Endothelial cell of umbilical vein (primary cell): ENCODE data around the gene FBN3. TPM values are rescaled to one million over a fixed set of nuclear protein-coding genes. Genes with fewer than 3 reads are reported as not detected.

Experiments used
- BruUV-seq: library from RNA; stranded (reverse); fragments of 400-500 nt; replicated peaks from 2 replicates; lab custom pipeline; 2021; lab: Mats Ljungman, UMichigan
- CTCF ChIA-PET: fragments of 300-600, 350-600 bp; sonication (Branson Sonifier 250); formaldehyde crosslinking; loops from one replicate; lab custom pipeline; 2021; ENCODE audit warnings: antibody characterized with exemption, inconsistent platforms; lab: Charles Lee
- POLR2A ChIA-PET: fragments of 300-600, 350-600 bp; sonication (Branson Sonifier 250); formaldehyde crosslinking; loops from one replicate; lab custom pipeline; 2021; ENCODE audit warnings: antibody characterized with exemption, inconsistent platforms; lab: Charles Lee
- DNase-seq: peaks from one replicate; pipeline ENCODE4 v3.0.0-alpha.2; 2011; ENCODE audit warnings: low read depth, low spot score
- FAIRE-seq: peaks from 2 replicates; lab custom pipeline; 2011; peaks lifted over from hg19 to GRCh38; lab: Jason Lieb, UNC
- H2AFZ ChIP-seq: 2 replicates; pipeline ENCODE4 v1.6.0; 2012; ENCODE audit warnings: low read depth, low read length, control low read depth, inconsistent platforms
- H3K27ac ChIP-seq: 2 replicates; pipeline ENCODE4 v1.5.1; 2011; ENCODE audit warnings: low read depth, mild to moderate bottlenecking, control low read depth, low read length, moderate library complexity; ENCODE audit not compliant: insufficient read depth
- H3K27me3 ChIP-seq, 2 experiments: 2 replicates each; pipeline versions ENCODE4 v1.6.0 to v1.6.1; 2011; ENCODE audit warnings: low read length in 2 of 2, mixed read lengths in 1 of 2; ENCODE audit not compliant: control insufficient read depth in 2 of 2, insufficient read depth in 2 of 2
- H3K36me3 ChIP-seq, 2 experiments: 2 replicates in 1 of 2; 3 replicates in 1 of 2; pipeline ENCODE4 v1.5.1; 2011; ENCODE audit warnings: low read length in 2 of 2, mild to moderate bottlenecking in 1 of 2, moderate library complexity in 1 of 2; ENCODE audit not compliant: control insufficient read depth in 2 of 2, insufficient read depth in 2 of 2; ENCODE audit errors: extremely low read depth in 1 of 2
- H3K4me1 ChIP-seq: 3 replicates; pipeline ENCODE4 v1.5.1; 2011; ENCODE audit warnings: mild to moderate bottlenecking, low read length; ENCODE audit not compliant: control insufficient read depth, insufficient read depth; ENCODE audit errors: extremely low read depth
- H3K4me2 ChIP-seq: 2 replicates; pipeline ENCODE4 v1.6.1; 2011; ENCODE audit warnings: low read length, control low read depth, mixed read lengths; ENCODE audit not compliant: insufficient read depth
- H3K4me3 ChIP-seq, 3 experiments: fragments of 200-600 bp in 1 of 3; sonication (generic), shearing (Covaris generic) in 1 of 3; replicated peaks in 1 of 3; 2 replicates each; pipeline ENCODE4 v1.5.1; 2011 to 2016; ENCODE audit warnings: control low read depth in 3 of 3, low read length in 3 of 3, mild to moderate bottlenecking in 2 of 3, inconsistent platforms in 1 of 3, low read depth in 1 of 3, moderate library complexity in 1 of 3; ENCODE audit not compliant: insufficient read depth in 1 of 3
- H3K79me2 ChIP-seq: 2 replicates; pipeline ENCODE4 v1.6.0; 2012; ENCODE audit warnings: low read length, inconsistent platforms; ENCODE audit not compliant: control insufficient read depth, insufficient read depth
- H3K9ac ChIP-seq: replicated peaks from 2 replicates; pipeline ENCODE3; 2011; ENCODE audit warnings: low read length, control low read depth; ENCODE audit not compliant: insufficient read depth; ENCODE audit errors: extremely low read depth
- H3K9me1 ChIP-seq: replicated peaks from 3 replicates; pipeline ENCODE4 v1.6.0; 2011; ENCODE audit warnings: mild to moderate bottlenecking, low read length; ENCODE audit not compliant: control insufficient read depth, insufficient read depth; ENCODE audit errors: extremely low read depth
- H3K9me3 ChIP-seq: replicated peaks from 2 replicates; pipeline ENCODE4 v1.5.1; 2012; ENCODE audit warnings: low read length, inconsistent platforms; ENCODE audit not compliant: control insufficient read depth, insufficient read depth
- H4K20me1 ChIP-seq: replicated peaks from 2 replicates; pipeline ENCODE3; 2011; ENCODE audit warnings: mild to moderate bottlenecking, low read length; ENCODE audit not compliant: control insufficient read depth, insufficient read depth; ENCODE audit errors: extremely low read depth
- EZH2 ChIP-seq: IDR thresholded peaks from 2 replicates; pipeline ENCODE4 v1.6.1; 2012; ENCODE audit warnings: borderline replicate concordance, low read depth, mild to moderate bottlenecking, moderate library complexity, low read length, inconsistent platforms; ENCODE audit not compliant: severe bottlenecking
- FOS ChIP-seq: IDR thresholded peaks from 2 replicates; pipeline ENCODE4 v1.6.1; 2011; ENCODE audit warnings: mild to moderate bottlenecking, low read length, moderate library complexity, borderline replicate concordance; ENCODE audit not compliant: insufficient read depth
- GATA2 ChIP-seq: IDR thresholded peaks from 2 replicates; pipeline ENCODE4 v1.7.0; 2011; ENCODE audit warnings: low read depth, mild to moderate bottlenecking, moderate library complexity, mixed read lengths, low read length; ENCODE audit not compliant: insufficient read length, insufficient read depth
- MYC ChIP-seq: IDR thresholded peaks from one replicate; pipeline ENCODE4 v1.6.1; 2011; ENCODE audit warnings: mild to moderate bottlenecking, low read depth, low read length
- POLR2A ChIP-seq: IDR thresholded peaks from 2 replicates; pipeline ENCODE4 v1.6.1; 2012; ENCODE audit warnings: low read depth, mild to moderate bottlenecking, control low read depth, low read length
- POLR2AphosphoS5 ChIP-seq: IDR thresholded peaks from 2 replicates; pipeline ENCODE4 v1.6.1; 2012; ENCODE audit warnings: low read depth, mild to moderate bottlenecking, control low read depth, low read length, moderate library complexity; ENCODE audit not compliant: insufficient read depth
- dilution Hi-C: fragments of 300-500 bp; cut with MboI; formaldehyde crosslinking; loops from one replicate; pipeline ENCODE4 v1.15.0; 2019; ENCODE audit warnings: low sequenced_read_pairs; ENCODE audit not compliant: extremely low pct_ligation_motif_present
- intact Hi-C: fragments of 100-400 bp; cut with micrococcal nuclease; formaldehyde crosslinking; loops from one replicate; pipeline ENCODE4 v1.10.0; 2022
- polyA plus RNA-seq, 4 experiments: library from polyadenylated mRNA; depleted of rRNA in 3 of 4; stranded (reverse) in 3 of 4; unstranded in 1 of 4; fragments of >200 nt; gene quantifications; 2 replicates each; pipeline versions ENCODE4 v1.2.1 to v1.2.3, GENCODE V29; 2011 to 2012; ENCODE audit warnings: missing spikeins in 1 of 4
- total RNA-seq: library from RNA; stranded (reverse); gene quantifications from 2 replicates; pipeline ENCODE4 v1.2.3, GENCODE V29; 2021
- TF ChIP-seq, protein P1 (sequence below), 2 donors: IDR thresholded peaks; 1 replicate in 1 of 2; 2 replicates in 1 of 2; pipeline ENCODE4 v1.5.1; 2011; ENCODE audit warnings: low read length in 2 of 2, mild to moderate bottlenecking in 2 of 2, moderate library complexity in 2 of 2, control low read depth in 1 of 2, inconsistent platforms in 1 of 2, low read depth in 1 of 2; ENCODE audit not compliant: insufficient read depth in 1 of 2; ENCODE audit errors: extremely low read depth in 1 of 2
- TF ChIP-seq, protein P2 (sequence below): IDR thresholded peaks from 2 replicates; pipeline ENCODE4 v1.6.1; 2011; ENCODE audit not compliant: insufficient read depth, insufficient read length

Gene FBN3
- total and polyA plus RNA-seq, 2 donors (not counting 3 experiments of a cell fraction or from before 2014, with no cell fraction given), result not detected

DNA sequence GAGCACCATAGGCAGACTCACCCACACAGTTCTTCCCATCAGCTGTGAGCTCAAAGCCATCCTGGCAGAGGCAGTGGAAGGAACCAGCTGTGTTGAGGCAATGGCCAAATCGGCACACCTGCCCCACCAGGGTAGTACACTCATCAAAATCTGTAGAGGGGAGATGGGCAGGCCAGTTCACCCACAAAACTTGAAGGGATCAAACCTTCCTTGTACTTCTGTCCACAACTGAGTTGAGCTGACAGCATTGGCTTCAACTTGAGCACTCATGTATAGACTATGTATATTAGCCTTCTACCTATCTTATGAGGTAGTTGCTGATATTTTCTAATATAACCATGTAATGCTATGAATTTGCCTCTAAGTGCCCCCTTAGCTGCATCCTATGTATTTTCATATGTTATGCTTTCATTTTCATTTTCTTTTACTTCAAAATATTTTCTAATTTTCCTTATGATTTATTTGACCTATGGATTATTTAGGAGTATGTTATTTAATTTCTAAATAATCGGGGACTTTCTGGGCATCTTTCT, 54.0 kb downstream of the FBN3 start:
- Histone ChIP-seq H3K27me3 (no peaks in the 10 kb centered on the region), H3K9me3 (peaks cover 8% of the 10 kb centered on the region), H3K36me3 (no peaks in the 10 kb centered on the region), H3K27ac (no peak overlapping the region), H3K9ac (no peak overlapping the region), H3K4me3 (no peak overlapping the region), H3K4me1 (no peaks in the 10 kb centered on the region), H2AFZ (no peak overlapping the region), H4K20me1 (no peaks in the 10 kb centered on the region), H3K4me2 (no peak overlapping the region), H3K79me2 (no peaks in the 10 kb centered on the region), H3K9me1 (no peaks in the 10 kb centered on the region)
- intact Hi-C loops (no loop called here), dilution Hi-C loops (no loop called here)
- CTCF ChIA-PET, result no interaction called here
- FAIRE-seq (no peak), DNase-seq (no peak)
- TF ChIP-seq POLR2A, result no peak
- TF ChIP-seq MYC, result no peak
- TF ChIP-seq FOS, result no peak
- no peak for TF ChIP-seq GATA2
- TF ChIP-seq, protein P1, sequence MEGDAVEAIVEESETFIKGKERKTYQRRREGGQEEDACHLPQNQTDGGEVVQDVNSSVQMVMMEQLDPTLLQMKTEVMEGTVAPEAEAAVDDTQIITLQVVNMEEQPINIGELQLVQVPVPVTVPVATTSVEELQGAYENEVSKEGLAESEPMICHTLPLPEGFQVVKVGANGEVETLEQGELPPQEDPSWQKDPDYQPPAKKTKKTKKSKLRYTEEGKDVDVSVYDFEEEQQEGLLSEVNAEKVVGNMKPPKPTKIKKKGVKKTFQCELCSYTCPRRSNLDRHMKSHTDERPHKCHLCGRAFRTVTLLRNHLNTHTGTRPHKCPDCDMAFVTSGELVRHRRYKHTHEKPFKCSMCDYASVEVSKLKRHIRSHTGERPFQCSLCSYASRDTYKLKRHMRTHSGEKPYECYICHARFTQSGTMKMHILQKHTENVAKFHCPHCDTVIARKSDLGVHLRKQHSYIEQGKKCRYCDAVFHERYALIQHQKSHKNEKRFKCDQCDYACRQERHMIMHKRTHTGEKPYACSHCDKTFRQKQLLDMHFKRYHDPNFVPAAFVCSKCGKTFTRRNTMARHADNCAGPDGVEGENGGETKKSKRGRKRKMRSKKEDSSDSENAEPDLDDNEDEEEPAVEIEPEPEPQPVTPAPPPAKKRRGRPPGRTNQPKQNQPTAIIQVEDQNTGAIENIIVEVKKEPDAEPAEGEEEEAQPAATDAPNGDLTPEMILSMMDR (IDR thresholded peaks at IDR 0.05; ENCODE audit: extremely low read depth in 1 of 2, insufficient read depth in 1 of 2, low read depth in 1 of 2, low read length in 2 of 2), result no peak
- POLR2A ChIA-PET, result no interaction called here
- no TSS peak for BruUV-seq

- Histone ChIP-seq H3K9ac (no peak overlapping the region), H3K79me2 (no peaks in the 10 kb centered on the region), H3K4me1 (no peaks in the 10 kb centered on the region), H4K20me1 (no peaks in the 10 kb centered on the region), H3K9me1 (no peaks in the 10 kb centered on the region), H3K27ac (no peak overlapping the region), H3K9me3 (peaks cover 8% of the 10 kb centered on the region), H3K36me3 (no peaks in the 10 kb centered on the region), H3K4me3 (no peak overlapping the region), H2AFZ (no peak overlapping the region), H3K27me3 (no peaks in the 10 kb centered on the region), H3K4me2 (no peak overlapping the region)
- TF ChIP-seq POLR2A (no peak), MYC (no peak), GATA2 (no peak), EZH2 (no peak), POLR2AphosphoS5 (no peak)
- TF ChIP-seq, protein P2, sequence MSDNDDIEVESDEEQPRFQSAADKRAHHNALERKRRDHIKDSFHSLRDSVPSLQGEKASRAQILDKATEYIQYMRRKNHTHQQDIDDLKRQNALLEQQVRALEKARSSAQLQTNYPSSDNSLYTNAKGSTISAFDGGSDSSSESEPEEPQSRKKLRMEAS, result no peak
- no TSS peak for BruUV-seq
- ChIA-PET POLR2A (no interaction called here), CTCF (interaction anchor here (1.3 kb wide), 1 partner anchor 9 kb away, joined by 3 read pairs; no protein-coding TSS in a partner anchor)
- no peak for FAIRE-seq
- dilution Hi-C loops (no loop called here), intact Hi-C loops (no loop called here)
- DNase-seq, result no peak
Observed at GRCh38 chr19:8094336-8094735, 55.1 kb downstream of the FBN3 start.
